HG02973 (cell line): ENCODE data around the gene NKTR.

Experiments used
- ATAC-seq: cut with Tn5 transposase; IDR thresholded peaks from one replicate; pipeline ENCODE4 v1.9.1; 2021; ENCODE audit warnings: moderate library complexity; ENCODE audit not compliant: unreplicated experiment

The NKTR gene

DNA sequence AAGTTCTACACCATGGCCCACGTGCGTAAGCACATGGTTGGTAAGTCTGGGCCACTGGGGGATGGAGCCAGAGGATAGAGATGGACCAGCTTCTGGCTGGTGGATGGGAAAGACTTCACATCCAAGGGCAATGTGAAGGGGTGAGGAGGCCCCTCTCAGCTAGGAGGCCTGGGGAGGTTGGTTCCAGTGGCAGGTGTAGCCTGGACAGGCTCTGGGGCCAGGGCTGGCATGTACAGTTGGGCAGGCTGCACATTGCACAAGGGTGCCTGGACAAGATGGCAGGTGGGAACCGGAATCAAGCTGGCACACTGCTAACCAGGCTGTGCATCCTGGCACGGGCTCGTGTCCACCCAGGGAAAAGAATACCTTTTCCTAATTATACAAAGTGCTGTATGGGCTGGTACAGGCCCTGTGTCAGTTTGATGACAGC is 61.1 kb downstream of the NKTR start:
- ATAC-seq = no peak

DNA sequence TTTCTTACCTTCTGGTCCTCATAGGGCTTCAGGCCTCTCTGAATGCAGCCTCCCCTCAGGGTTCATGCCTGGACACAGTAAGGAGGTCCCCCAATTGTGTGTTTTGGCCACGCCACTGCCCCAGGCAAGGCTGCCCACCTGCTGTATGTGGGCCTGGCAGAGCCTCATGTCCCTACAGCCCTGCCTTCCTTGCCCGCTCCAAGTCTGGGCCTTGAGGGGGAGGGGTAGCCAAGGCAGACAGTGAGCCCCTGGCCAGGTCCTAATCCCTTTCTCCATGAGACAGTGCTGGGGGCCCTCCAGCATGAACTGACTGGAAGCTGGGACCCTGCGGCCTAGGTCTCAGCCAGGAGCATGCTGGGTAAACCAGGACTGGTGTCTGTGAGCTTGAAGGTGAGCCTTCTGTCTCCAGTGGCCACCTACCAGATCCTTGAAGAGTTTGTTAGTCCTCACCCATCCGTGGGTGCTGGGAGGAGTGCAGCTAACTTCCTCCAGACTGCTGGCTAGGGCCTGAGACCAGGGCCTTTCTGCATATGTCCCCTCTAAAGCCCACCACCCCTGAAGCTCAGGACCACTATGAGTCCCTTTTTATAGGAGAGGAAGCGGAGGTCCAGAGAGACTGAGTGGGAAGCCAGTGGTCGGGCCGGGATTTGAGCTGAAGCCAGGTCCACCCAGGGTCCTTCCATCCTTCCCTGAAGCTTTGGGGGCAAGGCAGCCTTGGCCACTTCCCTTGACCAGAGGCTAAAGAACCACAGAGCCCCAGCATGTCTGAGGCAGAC is 61.7 kb downstream of the NKTR start:
- no peak for ATAC-seq

DNA sequence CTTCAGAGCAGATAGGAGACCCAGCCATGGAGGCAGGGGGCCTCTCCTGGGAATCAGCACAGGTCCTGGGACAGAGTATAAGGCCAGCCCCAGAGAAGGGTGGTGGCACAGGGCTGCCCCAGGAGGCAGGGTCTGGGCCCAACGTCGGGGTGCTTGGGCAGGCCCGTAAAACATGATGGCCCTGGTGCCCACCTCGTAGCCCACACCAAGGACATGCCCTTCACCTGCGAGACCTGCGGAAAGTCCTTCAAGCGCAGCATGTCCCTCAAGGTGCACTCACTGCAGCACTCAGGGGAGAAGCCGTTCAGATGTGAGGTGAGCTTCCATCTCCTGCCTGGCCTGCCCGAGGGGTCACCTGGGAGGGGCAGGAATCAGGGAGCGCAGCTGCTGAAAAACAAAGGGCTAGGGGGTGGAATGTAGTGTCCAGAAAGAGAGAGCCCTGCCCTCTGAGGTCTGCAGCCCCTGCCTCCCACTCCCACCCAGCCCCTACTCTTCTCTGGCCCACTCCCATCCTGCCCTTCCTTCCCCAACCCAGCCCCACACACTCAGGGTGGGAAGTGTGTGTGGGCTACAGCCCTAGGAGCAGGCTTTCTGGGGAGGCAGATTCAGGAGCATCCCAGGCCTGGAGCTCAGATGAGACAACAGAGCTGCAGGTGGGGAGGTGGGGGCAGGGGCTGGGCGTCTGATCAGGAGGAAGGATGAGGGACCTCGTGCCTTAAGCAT is 62.5 kb downstream of the NKTR start:
- no peak for ATAC-seq

DNA sequence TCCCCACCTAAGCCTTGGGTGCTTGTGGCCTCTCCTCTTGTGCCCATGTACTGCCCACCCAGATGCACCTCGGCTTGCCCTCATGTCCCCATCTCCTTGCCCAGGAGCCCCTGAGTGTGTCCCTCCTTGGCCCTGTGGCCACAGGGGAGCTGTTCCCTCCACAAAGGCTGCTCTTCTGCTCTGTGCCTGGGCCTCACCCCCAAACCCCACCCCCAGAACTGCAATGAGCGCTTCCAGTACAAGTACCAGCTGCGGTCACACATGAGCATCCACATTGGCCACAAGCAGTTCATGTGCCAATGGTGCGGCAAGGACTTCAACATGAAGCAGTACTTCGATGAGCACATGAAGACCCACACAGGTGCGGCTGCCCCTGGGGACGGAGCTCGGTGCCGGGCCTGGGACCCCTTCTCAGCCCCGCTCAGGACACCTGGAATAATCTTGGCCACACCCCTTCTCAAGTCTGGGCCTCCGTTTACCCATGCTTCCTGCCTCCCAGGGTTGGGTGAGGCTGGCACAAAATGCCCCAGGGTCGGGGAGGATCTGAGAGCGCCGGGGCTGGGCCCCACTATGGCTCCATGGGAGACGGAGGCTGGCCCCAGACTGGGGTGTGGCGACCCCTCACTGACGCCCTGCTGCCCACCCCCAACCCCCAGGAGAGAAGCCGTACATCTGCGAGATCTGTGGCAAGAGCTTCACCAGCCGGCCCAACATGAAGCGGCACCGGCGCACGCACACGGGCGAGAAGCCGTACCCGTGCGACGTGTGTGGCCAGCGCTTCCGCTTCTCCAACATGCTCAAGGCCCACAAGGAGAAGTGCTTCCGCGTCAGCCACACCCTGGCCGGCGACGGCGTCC is 63.3 kb downstream of the NKTR start:
- ATAC-seq = no peak

DNA sequence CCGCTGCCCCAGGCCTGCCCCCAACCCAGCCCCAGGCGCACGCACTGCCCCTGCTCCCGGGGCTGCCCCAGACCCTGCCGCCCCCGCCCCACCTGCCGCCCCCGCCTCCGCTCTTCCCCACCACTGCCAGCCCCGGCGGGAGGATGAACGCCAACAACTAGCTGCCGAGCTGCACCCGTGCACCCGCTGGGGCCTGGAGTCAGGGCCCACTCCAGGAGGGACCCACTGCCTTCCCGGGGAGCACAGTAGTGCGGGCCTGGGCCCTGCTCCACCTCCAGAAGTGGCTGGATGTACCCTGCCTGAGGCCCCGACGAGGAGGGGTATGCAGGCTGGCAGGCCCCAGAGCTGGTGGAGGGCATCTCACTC is 63.9 kb downstream of the NKTR start:
- ATAC-seq = no peak

DNA sequence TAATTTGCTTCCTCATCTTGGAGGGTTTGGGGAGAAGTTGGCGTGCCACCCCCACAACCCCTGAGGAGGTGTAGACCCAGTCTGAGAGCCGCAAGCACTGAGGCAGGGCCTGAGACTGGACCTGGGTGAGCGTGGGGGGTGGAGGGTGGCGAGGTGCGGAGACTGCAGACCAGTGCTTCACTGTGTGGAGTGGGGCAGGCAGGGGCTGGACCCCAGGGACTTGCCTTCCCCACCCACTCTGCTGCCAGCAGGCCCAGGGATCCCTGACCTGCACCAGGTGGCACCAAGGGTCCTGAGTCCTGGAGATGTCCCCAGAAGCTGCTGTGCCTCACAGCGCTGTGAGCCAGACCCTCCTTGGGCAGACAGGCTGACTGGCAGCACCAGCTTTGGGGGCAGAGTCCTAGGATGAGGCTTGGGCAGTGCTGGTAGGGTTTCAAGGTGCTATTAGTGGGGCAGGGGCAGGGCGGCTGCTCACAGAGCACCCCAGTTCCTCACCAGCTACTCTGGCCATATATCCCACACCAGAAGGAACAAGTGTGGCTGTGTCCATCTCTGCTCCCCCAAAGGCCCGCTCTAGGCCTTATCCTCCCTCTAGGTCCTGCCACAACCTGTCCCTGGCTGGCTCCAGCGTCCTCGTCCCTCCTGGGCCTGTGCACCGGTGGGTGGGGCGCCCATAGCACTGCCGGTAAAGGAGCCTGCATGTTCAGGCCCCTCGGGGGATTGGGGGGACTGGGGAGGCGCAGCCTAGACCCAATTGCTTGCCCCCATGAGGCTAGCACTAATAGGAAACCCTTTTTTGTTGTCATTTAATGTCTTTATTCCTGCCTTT is 64.8 kb downstream of the NKTR start:
- no peak for ATAC-seq

DNA sequence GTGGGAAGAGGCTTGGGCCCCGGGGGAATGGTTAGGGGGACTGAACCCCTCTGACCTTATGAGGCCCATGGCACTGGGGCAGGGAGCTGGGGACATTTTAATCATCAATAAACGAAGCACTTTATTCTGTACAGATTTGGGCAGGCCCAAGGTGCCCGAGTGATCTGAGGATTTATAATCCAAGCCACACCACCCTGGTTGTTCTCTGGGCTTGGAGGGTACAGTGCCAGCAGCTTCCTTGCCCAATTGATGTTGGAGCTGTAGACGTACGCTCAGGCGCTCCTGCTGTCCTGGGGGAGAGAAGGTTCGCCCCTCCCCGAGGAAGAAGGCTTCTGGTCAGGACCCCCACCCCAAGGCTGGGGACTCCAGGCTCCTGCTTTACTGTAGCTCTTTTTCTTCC is 65.5 kb downstream of the NKTR start:
- ATAC-seq = no peak

DNA sequence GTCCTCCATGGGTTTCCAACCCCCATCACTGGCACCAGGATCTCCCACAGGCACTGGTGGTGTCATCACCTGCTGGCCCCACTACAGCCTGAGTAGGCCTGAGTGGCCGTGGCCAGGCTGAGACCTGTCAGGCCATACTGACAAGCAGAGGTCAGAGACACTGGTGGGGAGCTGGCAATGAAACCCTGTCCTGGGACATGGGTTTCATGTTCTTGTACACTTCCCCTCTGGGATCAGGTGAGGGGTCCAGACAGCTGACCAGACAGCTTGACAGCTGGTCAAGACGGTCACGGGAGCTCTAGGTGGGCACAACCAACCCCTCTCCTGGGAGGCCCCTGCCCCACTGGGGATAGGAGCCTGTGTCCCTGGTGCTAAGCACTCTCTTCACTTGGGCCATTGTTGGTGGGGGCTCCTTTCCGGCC is 66.1 kb downstream of the NKTR start:
- no peak for ATAC-seq

DNA sequence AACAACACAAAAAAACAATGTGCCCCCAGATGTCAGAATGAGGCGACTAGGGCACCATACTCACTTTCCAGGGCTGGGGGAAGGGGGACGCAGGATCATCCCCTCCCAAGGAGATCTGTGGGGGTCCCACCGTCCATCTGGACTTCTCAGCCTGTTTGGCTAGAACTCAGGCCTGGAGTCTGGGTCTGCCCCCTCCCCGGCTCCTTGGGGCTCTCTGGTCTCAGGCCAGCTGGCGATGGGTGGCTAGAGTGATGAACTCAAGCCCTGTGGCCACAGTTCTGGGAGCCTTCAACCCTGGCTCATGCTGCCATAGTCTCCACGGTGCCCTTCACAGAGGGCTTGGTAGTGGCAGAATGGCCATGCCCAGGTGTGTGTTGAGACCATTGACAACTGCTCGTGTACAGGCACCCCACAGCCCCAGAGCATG is 66.6 kb downstream of the NKTR start:
- ATAC-seq = no peak

DNA sequence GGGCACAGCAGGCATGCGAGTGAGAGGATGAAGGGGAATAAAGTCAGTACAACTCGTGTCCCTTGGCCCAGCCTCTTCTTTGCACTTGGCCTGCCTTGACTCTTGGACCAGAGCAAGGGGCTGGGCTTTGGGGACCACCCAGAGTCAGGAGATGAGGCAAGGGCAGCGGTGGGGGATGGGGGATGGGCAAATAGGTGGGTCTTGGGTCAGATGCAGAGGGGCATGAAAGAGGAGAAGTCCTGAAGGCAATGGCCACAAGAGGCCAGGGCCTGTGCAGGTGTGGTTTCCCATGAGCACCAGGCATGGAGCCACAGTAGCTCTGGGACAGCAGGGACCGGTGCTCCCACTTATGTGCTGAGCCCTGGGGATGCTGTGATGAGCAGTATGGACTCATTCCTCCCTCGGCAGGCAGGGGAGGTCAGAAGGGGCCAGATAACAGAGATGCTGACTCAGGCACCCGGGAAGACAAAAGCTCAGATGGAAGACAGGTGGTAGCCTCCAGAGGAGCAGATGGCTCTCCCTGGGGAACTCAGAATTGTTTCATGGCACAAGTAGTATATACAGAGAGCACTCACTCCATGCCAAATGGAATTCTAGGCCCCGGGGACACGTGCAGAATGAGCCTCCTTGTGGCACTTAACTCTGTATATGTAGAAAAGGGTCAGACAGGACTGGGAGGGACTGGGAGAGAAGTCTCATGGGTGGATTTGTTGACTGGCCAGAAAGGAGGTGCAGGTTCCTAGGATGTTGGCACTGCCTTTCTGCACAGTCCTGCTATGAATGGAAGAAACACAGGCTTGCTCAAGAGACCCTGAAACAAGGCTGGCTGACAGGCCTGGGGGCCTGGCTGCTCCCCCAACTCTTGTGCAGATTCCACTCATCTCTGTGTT is 67.3 kb downstream of the NKTR start:
- no peak for ATAC-seq

DNA sequence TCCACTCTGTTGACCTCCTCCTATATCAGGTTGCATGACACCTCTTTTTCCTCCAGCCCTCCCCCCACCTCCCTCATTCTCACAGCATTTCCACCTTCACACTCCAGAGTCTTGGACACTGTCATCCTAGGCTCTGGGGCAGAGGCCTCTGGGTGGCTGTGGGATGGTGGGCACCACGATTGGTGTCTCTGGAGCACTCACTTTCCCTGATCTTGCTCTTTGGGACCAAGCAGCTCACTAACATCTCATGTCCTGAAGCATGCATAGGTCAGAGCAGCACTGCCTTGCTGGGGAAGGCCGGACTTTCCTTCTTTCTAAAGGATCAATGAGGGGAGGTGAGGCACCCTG is 67.9 kb downstream of the NKTR start:
- ATAC-seq = no peak

DNA sequence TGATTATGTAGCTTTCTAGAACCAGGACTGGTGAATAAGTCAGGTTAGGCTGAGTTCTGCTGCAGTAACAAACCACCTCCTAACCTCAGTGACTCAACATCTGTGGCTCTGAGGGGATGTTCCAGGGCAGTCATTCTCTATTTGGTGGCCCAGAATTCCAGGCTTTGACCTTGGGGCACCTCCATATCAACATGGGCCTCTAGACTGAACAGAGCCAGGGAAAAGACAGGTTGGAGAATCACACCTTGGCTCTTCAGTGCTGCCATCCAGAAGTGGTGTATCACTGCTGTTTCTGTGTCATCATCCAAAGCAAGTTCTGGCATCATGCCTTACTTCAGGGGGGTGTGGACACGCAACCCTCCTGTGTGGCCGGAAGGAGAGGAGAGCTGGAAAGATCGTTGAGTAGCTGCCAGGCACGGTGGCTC is 68.3 kb downstream of the NKTR start:
- ATAC-seq = no peak

DNA sequence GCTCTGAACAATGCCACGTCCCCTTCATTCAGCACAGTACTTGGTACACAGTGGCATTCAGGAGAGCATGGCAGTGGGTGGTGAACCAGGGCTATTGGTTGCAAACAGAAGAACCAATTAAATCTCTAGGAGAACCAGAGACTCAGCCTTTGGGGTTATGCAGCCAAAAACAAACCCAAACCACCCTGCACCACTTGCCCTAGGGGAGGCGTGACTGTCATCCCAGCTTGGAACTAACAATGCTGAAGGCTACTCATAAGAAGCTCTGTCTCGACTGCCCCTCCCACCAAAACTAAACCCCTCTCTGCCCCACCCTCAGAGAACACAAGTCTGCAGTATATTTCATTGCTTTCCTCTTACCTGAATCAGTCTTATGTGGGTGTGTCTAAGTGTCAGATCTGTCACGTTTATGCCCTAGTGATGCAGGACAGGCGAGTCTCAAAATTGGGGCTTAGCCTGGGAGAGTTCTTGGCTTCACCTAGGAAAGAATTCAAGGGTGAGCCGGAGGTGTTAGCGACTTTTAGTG is 69.6 kb downstream of the NKTR start:
- no peak for ATAC-seq

DNA sequence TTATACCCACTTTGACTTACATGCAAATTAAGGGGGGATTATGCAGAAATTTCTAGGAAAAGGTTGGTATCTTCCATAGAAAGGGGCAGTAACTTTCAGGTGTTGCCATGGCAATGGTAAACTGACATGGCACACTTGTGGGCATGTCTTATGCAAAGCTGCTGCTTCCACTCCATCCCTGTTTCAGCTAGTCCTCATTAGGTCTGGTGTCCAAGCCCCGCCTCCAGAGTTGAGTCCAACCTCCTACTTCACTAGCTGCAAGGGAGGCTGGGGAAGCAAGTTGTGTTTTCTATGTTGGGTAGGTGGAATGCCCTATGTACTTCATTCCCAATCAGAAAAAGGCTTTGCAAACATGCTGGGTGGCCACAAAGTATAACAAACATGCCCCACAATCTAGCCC is 70.2 kb downstream of the NKTR start:
- no peak for ATAC-seq

DNA sequence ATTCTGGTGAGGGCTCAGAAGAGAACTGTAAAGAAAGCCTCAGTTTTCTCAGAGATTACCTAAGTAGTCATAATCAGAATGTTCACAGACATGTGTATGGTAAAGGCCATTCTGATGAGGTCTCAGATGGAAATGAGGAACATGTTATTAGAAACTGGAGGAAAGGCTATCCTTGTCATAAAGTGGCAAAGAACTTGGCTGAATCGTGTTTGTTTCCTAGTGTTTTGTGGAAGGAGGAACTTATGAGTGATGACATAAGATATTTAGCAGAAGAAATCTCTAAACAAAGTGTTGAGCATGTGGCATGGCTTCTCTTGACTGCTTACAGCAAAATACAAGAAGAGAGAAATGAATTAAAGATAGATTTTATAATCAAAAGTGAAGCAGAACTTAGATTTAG is 72.0 kb downstream of the NKTR start:
- ATAC-seq = no peak

DNA sequence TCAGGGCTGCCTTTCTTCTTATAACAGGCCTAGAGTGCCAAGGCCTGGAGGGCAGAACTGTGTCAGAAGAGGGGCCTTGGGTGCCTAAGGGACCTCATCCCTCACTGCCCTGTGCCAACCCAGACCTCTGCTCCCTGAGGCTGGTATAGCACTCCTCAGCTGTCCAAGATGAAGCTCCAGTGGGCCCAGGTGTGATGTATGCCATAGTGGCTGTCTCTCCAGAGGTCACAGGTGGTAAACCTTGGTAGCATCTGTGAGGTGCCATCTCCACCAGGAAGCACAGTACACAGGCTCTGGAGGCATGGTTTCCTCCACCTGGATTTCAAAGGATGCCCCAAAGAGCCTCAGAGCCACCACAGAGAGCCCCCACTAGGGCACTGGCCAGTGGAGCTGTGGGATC is 72.6 kb downstream of the NKTR start:
- ATAC-seq = no peak

DNA sequence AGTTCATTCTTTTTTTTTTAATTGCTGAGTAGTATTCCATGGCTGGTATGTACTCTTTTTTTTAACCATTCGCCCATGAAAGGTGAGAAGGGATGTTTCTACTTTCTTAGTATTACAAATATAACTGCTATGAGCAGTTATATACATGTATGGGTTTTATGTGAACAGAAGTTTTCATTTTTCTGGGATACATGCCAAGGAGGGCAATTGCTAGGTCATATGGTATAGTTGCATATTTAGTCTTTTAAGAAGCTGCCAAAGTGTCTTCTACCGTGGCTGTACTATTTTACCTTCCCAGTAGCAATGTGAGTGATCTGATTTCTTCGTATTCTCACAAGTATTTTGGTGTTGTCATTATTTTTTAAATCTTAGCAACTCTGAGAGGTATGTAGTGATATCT is 73.7 kb downstream of the NKTR start:
- ATAC-seq = no peak

DNA sequence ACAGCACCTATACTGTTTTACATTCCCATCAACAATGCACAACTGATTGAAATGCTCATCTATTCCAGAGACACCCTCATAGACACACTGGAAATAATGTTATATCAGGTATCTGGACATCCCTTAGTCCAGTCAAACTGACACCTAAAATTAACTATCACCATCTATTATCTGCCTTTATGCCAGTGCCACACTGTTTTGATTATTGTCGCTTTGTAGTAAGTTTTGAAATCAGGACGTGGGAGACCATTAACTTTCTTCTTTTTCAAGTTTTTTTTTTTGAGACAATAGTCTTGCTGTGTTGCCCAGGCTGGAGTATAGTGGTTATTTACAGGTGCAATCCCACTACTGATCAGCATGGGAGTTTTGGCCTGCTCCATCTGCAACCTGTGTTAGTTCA is 75.4 kb downstream of the NKTR start:
- ATAC-seq = no peak

DNA sequence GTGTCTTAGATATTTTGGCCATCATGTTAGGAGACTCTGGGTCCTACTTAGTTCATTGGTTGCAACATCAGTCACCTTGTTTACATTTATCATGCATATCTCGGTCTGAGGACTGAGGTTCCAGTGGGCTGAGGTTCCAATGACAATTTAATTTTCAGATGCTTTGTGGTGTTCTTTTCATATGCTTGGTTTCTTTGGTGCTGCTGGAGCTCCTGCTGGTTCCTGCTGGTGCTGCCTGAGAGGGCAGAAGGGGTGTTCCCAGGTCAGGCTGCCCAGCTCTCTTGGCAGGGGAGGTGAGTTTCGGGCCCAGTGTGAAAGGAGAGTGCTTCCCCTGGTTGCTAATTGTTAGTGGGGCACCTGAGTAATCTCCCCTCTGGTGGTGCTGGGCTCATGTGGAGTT is 78.0 kb downstream of the NKTR start:
- ATAC-seq = no peak

DNA sequence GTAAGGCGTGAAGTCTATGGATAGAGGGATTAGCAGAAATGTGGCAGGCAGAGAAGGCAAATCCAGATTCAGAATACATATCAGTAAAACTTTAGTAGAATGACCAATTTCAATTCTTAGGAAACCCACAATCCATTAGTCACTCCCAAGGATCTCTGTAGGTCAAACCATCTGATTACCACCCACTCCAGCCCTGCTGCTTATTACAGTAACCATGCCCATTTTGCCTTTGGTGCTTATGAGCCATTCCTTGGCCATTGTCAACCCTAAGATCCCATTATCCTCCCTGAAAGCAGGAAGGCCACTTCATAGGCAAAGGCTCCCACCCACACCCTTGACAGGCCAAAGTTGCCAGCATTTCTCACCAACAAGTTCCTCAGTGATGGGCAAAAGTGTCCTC is 79.8 kb downstream of the NKTR start:
- no peak for ATAC-seq
